Panc1 (cell line): ENCODE results near the gene CADM1. TPM values are rescaled to one million over a fixed set of nuclear protein-coding genes. Genes with fewer than 3 reads are reported as not detected.

Experiments
- ATAC-seq: fragments of 200-7000 bp; cut with Tn5 transposase; 2 replicates; pipeline ENCODE4 v1.9.1; 2020; ENCODE audit warnings: mild to moderate bottlenecking, moderate library complexity
- BruUV-seq: library from RNA; stranded (reverse); fragments of 400-500 nt; replicated peaks from 2 replicates; lab custom pipeline; 2021; lab: Mats Ljungman, UMichigan
- CTCF ChIA-PET: fragments of 300-600 bp; sonication (Branson Sonifier 250); formaldehyde crosslinking; loops from one replicate; lab custom pipeline; 2022; ENCODE audit warnings: antibody characterized with exemption; lab: Charles Lee
- POLR2A ChIA-PET: fragments of 300-600 bp; sonication (Branson Sonifier 250); formaldehyde crosslinking; loops from one replicate; lab custom pipeline; 2022; ENCODE audit warnings: antibody characterized with exemption; lab: Charles Lee
- DNase-seq: peaks from one replicate; pipeline ENCODE4 v3.0.0-alpha.2; 2010; ENCODE audit warnings: low read depth, low spot score
- H3K27ac ChIP-seq: 2 replicates; pipeline ENCODE4 v1.5.1; 2011; ENCODE audit warnings: mild to moderate bottlenecking, low read length, inconsistent platforms
- H3K27me3 ChIP-seq: fragments of 200-500 bp; sonication (Bioruptor generic); 2 replicates; pipeline ENCODE4 v1.6.0; 2014; ENCODE audit warnings: low read length, inconsistent platforms; ENCODE audit not compliant: control insufficient read depth, insufficient read depth
- H3K36me3 ChIP-seq: fragments of 200-500 bp; sonication (Bioruptor generic); 2 replicates; pipeline ENCODE4 v1.5.1; 2014; ENCODE audit warnings: inconsistent platforms, mild to moderate bottlenecking, low read length, moderate library complexity; ENCODE audit not compliant: control insufficient read depth, insufficient read depth
- H3K4me1 ChIP-seq: 2 replicates; pipeline ENCODE4 v1.5.1; 2011; ENCODE audit warnings: inconsistent platforms, mild to moderate bottlenecking, low read length, moderate library complexity; ENCODE audit not compliant: control insufficient read depth, insufficient read depth
- H3K4me3 ChIP-seq, 2 experiments: 2 replicates each; pipeline ENCODE4 v1.5.1; 2011 to 2012; ENCODE audit warnings: low read depth in 2 of 2, low read length in 2 of 2, mild to moderate bottlenecking in 2 of 2, inconsistent platforms in 1 of 2, moderate library complexity in 1 of 2
- H3K9me3 ChIP-seq: fragments of 200-500 bp; sonication (Bioruptor generic); 2 replicates; pipeline ENCODE4 v1.5.1; 2014; ENCODE audit warnings: low read depth, mild to moderate bottlenecking, inconsistent platforms, low read length, moderate library complexity; ENCODE audit not compliant: control insufficient read depth, insufficient read depth
- CTCF ChIP-seq: fragments of 450-650 bp; IDR thresholded peaks from 2 replicates; pipeline ENCODE4 v1.5.1; 2017; ENCODE audit warnings: mild to moderate bottlenecking
- POLR2AphosphoS5 ChIP-seq: IDR thresholded peaks from 2 replicates; pipeline ENCODE4 v1.6.1; 2012; ENCODE audit warnings: mild to moderate bottlenecking, low read depth, low read length, moderate library complexity
- REST ChIP-seq, 2 experiments: IDR thresholded peaks; 2 replicates each; pipeline ENCODE4 v1.6.1; 2011 to 2012; ENCODE audit warnings: low read depth in 2 of 2, control low read depth in 1 of 2, low read length in 1 of 2, mild to moderate bottlenecking in 1 of 2, moderate library complexity in 1 of 2; ENCODE audit not compliant: insufficient read depth in 1 of 2
- SIN3A ChIP-seq: IDR thresholded peaks from 2 replicates; pipeline ENCODE4 v1.6.1; 2012; ENCODE audit warnings: low read depth, mild to moderate bottlenecking, low read length, moderate library complexity, borderline replicate concordance; ENCODE audit not compliant: insufficient read depth
- TCF7L2 ChIP-seq: IDR thresholded peaks from 2 replicates; pipeline ENCODE4 v1.6.1; 2011; ENCODE audit warnings: mild to moderate bottlenecking, low read depth, low read length, inconsistent platforms
- in situ Hi-C: cut with HindIII; loops from 2 replicates; pipeline ENCODE4 v1.10.0; 2016; ENCODE audit warnings: low sequenced_read_pairs, low pct_unique_long_range_greater_than_20kb
- intact Hi-C: fragments of 100-400 bp; cut with micrococcal nuclease; formaldehyde crosslinking; loops from one replicate; pipeline ENCODE4 v1.10.0; 2022; ENCODE audit not compliant: unreplicated experiment
- total RNA-seq: library from RNA; stranded (reverse); gene quantifications from one replicate; pipeline ENCODE4 v1.2.1, GENCODE V29; 2021; ENCODE audit not compliant: unreplicated experiment

Gene CADM1
- total RNA-seq, 1 experiment from 2014 or later, result 3.9 TPM

- Histone ChIP-seq H3K9me3 (no peaks in the 10 kb centered on the region), H3K27ac (no peak overlapping the region), H3K36me3 (no peaks in the 10 kb centered on the region), H3K27me3 (peaks cover 26% of the 10 kb centered on the region), H3K4me1 (peaks cover 10% of the 10 kb centered on the region; the same call in 1 of the 2 replicates), H3K4me3 (peak overlapping the region; percentile 59 to 81)
- in situ Hi-C loops (no loop called here), intact Hi-C loops (no loop called here)
- no peak for TF ChIP-seq SIN3A
- TF ChIP-seq TCF7L2, result no peak
- no peak for TF ChIP-seq REST (IDR thresholded peaks at IDR 0.05; ENCODE audit: insufficient read depth in 1 of 2, low read depth in 2 of 2, low read length in 1 of 2)
- no peak for TF ChIP-seq CTCF
- no peak for TF ChIP-seq POLR2AphosphoS5
- ChIA-PET POLR2A (interaction anchor here (0.6 kb wide), 1 partner anchor 410 kb away, joined by 5 read pairs; no protein-coding TSS in a partner anchor), CTCF (no interaction called here)
- ATAC-seq, result peak; percentile 5; the same call in 1 of the 2 replicates
- no peak for DNase-seq
- no TSS peak for BruUV-seq
These were observed 334 bp downstream of the CADM1 start for GRCh38 chr11:115503886-115504275.

- Histone ChIP-seq H3K9me3 (no peaks in the 10 kb centered on the region), H3K4me3 (peak overlapping the region; percentile 59 to 81), H3K36me3 (no peaks in the 10 kb centered on the region), H3K4me1 (peaks cover 10% of the 10 kb centered on the region; the same call in 1 of the 2 replicates), H3K27me3 (peaks cover 26% of the 10 kb centered on the region), H3K27ac (no peak overlapping the region)
- ChIA-PET POLR2A (interaction anchor here (0.6 kb wide), 1 partner anchor 200 kb away, joined by 3 read pairs; no protein-coding TSS in a partner anchor), CTCF (interaction anchor here (0.6 kb wide), 1 partner anchor 178 kb away, joined by 3 read pairs; no protein-coding TSS in a partner anchor)
- TF ChIP-seq CTCF (peak; percentile 61), SIN3A (no peak), TCF7L2 (no peak)
- in situ Hi-C loops, result no loop called here
- BruUV-seq, result no TSS peak
- DNase-seq (no peak), ATAC-seq (peak; percentile 76)
- intact Hi-C loops, result no loop called here
These were observed 931 bp downstream of the CADM1 start for GRCh38 chr11:115503083-115503885.
